HEK293 (cell line): ENCODE data around the gene EDAR.

Experiments
- CTCF ChIP-seq: fragments of 450-650 bp; formaldehyde crosslinking; IDR thresholded peaks from 2 replicates; pipeline ENCODE4 v1.5.1; 2016; ENCODE audit warnings: missing biosample characterization, missing genetic modification characterization
- HOXA7 ChIP-seq: sonication (generic); formaldehyde crosslinking; IDR thresholded peaks from 2 replicates; pipeline ENCODE4 v1.8.1; 2022; ENCODE audit warnings: missing genetic modification reagents, borderline replicate concordance
- PRDM1 ChIP-seq: fragments of 450-650 bp; formaldehyde crosslinking; IDR thresholded peaks from 2 replicates; pipeline ENCODE4; 2016; ENCODE audit warnings: missing biosample characterization, missing genetic modification characterization
- ZBTB49 ChIP-seq: fragments of 450-650 bp; formaldehyde crosslinking; IDR thresholded peaks from 2 replicates; pipeline ENCODE4 v1.5.1; 2016; ENCODE audit warnings: missing biosample characterization, missing genetic modification characterization, low read depth
- ZNF776 ChIP-seq: fragments of 450-650 bp; formaldehyde crosslinking; IDR thresholded peaks from 2 replicates; pipeline ENCODE4 v1.5.0; 2017; ENCODE audit warnings: missing biosample characterization, missing genetic modification characterization, borderline replicate concordance

GRCh38 chr2:108917526-108917925 lies 71.5 kb downstream of the EDAR start:
- TF ChIP-seq CTCF: no peak
- no peak for TF ChIP-seq ZNF776 (tag by site-specific recombination)
- TF ChIP-seq HOXA7 (CRISPR knock-in tag): no peak
- TF ChIP-seq PRDM1 (tag by site-specific recombination): no peak
- TF ChIP-seq ZBTB49 (tag by site-specific recombination): no peak
